Testis (tissue), 2 donors: ENCODE data around the gene DPP6.
"Not testable (repeated sequence)": the region's sequence is repeated elsewhere in the genome, so short reads cannot be mapped to it uniquely, and the experiment has no call there.

Source experiments
- POLR2A ChIP-seq: fragments of 450-650 bp; IDR thresholded peaks from one replicate; pipeline ENCODE4 v1.6.1; 2017; ENCODE audit warnings: antibody characterized with exemption, mild to moderate bottlenecking, moderate library complexity
- TF ChIP-seq, protein P1 (sequence below), 3 experiments: fragments of 450-650 bp in 2 of 3; fragments of 200-600 bp in 1 of 3; sonication (generic) in 1 of 3; IDR thresholded peaks; one replicate each; pipeline ENCODE4 v1.5.1; 2016 to 2019; ENCODE audit warnings: antibody characterized with exemption in 3 of 3, mild to moderate bottlenecking in 2 of 3, moderate library complexity in 1 of 3

DNA sequence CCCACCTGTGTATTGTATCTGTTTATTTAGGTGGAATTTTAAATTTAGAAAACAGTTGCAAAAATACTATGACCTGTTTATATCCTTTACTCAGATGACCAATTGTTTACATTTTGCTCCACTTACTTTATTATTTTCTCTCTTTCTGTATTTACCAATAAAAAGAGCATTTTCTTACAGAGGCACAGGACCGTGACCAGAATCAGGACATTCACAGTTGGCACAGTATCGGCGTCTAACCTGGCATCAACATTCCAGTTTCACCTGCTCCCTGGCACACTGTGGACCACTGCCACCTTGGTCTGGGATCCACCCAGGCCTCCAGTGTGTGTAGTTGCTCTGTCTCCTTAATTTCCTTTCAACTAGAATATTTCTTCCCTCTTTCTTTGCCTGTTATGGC is 39.9 kb downstream of the DPP6 start:
- TF ChIP-seq, protein P1, sequence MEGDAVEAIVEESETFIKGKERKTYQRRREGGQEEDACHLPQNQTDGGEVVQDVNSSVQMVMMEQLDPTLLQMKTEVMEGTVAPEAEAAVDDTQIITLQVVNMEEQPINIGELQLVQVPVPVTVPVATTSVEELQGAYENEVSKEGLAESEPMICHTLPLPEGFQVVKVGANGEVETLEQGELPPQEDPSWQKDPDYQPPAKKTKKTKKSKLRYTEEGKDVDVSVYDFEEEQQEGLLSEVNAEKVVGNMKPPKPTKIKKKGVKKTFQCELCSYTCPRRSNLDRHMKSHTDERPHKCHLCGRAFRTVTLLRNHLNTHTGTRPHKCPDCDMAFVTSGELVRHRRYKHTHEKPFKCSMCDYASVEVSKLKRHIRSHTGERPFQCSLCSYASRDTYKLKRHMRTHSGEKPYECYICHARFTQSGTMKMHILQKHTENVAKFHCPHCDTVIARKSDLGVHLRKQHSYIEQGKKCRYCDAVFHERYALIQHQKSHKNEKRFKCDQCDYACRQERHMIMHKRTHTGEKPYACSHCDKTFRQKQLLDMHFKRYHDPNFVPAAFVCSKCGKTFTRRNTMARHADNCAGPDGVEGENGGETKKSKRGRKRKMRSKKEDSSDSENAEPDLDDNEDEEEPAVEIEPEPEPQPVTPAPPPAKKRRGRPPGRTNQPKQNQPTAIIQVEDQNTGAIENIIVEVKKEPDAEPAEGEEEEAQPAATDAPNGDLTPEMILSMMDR (IDR thresholded peaks at IDR 0.05) = not testable (repeated sequence)
- not testable (repeated sequence) for TF ChIP-seq POLR2A
